WTC11 (cell line): ENCODE results near the gene CACNB4. TPM values are rescaled to one million over a fixed set of nuclear protein-coding genes. Genes with fewer than 3 reads are reported as not detected.

Experiments used
- ATAC-seq: fragments of 200-7000 bp; cut with Tn5 transposase; 2 replicates; pipeline ENCODE4 v1.10.0; 2021; ENCODE audit warnings: mild to moderate bottlenecking, moderate library complexity
- CTCF ChIA-PET: fragments of 300-600 bp; sonication (Branson Sonifier 250); formaldehyde crosslinking; loops from one replicate; lab custom pipeline; 2021; ENCODE audit warnings: antibody characterized with exemption; lab: Charles Lee
- POLR2A ChIA-PET: fragments of 350-600 bp; sonication (Branson Sonifier 250); formaldehyde crosslinking; loops from one replicate; lab custom pipeline; 2021; ENCODE audit warnings: antibody characterized with exemption; lab: Charles Lee
- DNase-seq: peaks from one replicate; pipeline ENCODE4 v3.0.0; 2021; ENCODE audit warnings: low spot score
- H3K27ac Mint-ChIP-seq: 2 replicates; pipeline ENCODE4 v1.8.0; 2021; ENCODE audit warnings: mixed read lengths
- H3K27me3 Mint-ChIP-seq: 2 replicates; pipeline ENCODE4 v1.8.0; 2021; ENCODE audit warnings: low read depth, mild to moderate bottlenecking, moderate library complexity, mixed read lengths
- H3K36me3 Mint-ChIP-seq: 2 replicates; pipeline ENCODE4 v1.8.0; 2021; ENCODE audit warnings: mixed read lengths
- H3K4me1 Mint-ChIP-seq: 2 replicates; pipeline ENCODE4 v1.8.0; 2022; ENCODE audit warnings: mixed read lengths
- H3K4me3 Mint-ChIP-seq: 2 replicates; pipeline ENCODE4 v1.8.0; 2021; ENCODE audit warnings: mild to moderate bottlenecking, moderate library complexity, mixed read lengths
- H3K9me3 Mint-ChIP-seq: 2 replicates; pipeline ENCODE4 v1.8.0; 2021; ENCODE audit warnings: mixed read lengths
- ATF2 ChIP-seq: sonication (generic); formaldehyde crosslinking; IDR thresholded peaks from 2 replicates; pipeline ENCODE4 v1.8.1; 2022; ENCODE audit warnings: low read depth, missing genetic modification reagents, borderline replicate concordance
- CREM ChIP-seq: sonication (generic); formaldehyde crosslinking; IDR thresholded peaks from 2 replicates; pipeline ENCODE4 v1.8.1; 2022; ENCODE audit warnings: mild to moderate bottlenecking, missing genetic modification reagents, moderate library complexity
- ELF4 ChIP-seq: sonication (generic); formaldehyde crosslinking; IDR thresholded peaks from 2 replicates; pipeline ENCODE4 v1.8.1; 2022; ENCODE audit warnings: low read depth, mild to moderate bottlenecking, moderate library complexity, missing genetic modification reagents
- EMX1 ChIP-seq: fragments of 250-450 bp; sonication (Bioruptor Pico); IDR thresholded peaks from 2 replicates; pipeline ENCODE4 v1.8.0; 2021; ENCODE audit warnings: mild to moderate bottlenecking
- ERG ChIP-seq: fragments of 250-450 bp; sonication (Bioruptor Pico); IDR thresholded peaks from 2 replicates; pipeline ENCODE4 v1.8.0; 2021; ENCODE audit warnings: mild to moderate bottlenecking
- ESRRA ChIP-seq: sonication (generic); formaldehyde crosslinking; IDR thresholded peaks from 2 replicates; pipeline ENCODE4 v1.8.1; 2022; ENCODE audit warnings: mild to moderate bottlenecking, missing genetic modification reagents, borderline replicate concordance
- FOXP1 ChIP-seq: sonication (generic); formaldehyde crosslinking; IDR thresholded peaks from 2 replicates; pipeline ENCODE4 v1.8.0; 2022; ENCODE audit warnings: missing genetic modification reagents, mild to moderate bottlenecking, moderate library complexity, borderline replicate concordance
- FOXP4 ChIP-seq: sonication (generic); formaldehyde crosslinking; IDR thresholded peaks from 2 replicates; pipeline ENCODE4 v1.8.0; 2022; ENCODE audit warnings: mild to moderate bottlenecking, missing genetic modification reagents
- GRHL2 ChIP-seq: fragments of 250-450 bp; sonication (Bioruptor Pico); IDR thresholded peaks from 2 replicates; pipeline ENCODE4 v1.8.0; 2022; ENCODE audit warnings: mild to moderate bottlenecking, moderate library complexity; ENCODE audit not compliant: insufficient replicate concordance, severe bottlenecking
- JAZF1 ChIP-seq: fragments of 250-450 bp; sonication (Bioruptor Pico); IDR thresholded peaks from 2 replicates; pipeline ENCODE4 v1.9.0; 2021; ENCODE audit warnings: moderate library complexity, mild to moderate bottlenecking, inconsistent platforms
- MAX ChIP-seq: sonication (generic); formaldehyde crosslinking; IDR thresholded peaks from 2 replicates; pipeline ENCODE4 v1.8.0; 2022; ENCODE audit warnings: mild to moderate bottlenecking, missing genetic modification reagents
- MYBL2 ChIP-seq: sonication (generic); formaldehyde crosslinking; IDR thresholded peaks from 2 replicates; pipeline ENCODE4 v1.8.1; 2023; ENCODE audit warnings: mild to moderate bottlenecking, moderate library complexity, missing genetic modification reagents
- NR3C1 ChIP-seq: sonication (generic); formaldehyde crosslinking; conservative IDR thresholded peaks from 2 replicates; pipeline ENCODE4 v1.8.1; 2023; ENCODE audit warnings: low read depth, mild to moderate bottlenecking, missing genetic modification reagents
- PRRX2 ChIP-seq: fragments of 250-450 bp; sonication (Bioruptor Pico); IDR thresholded peaks from 2 replicates; pipeline ENCODE4 v1.8.0; 2021; ENCODE audit warnings: mild to moderate bottlenecking
- TCF7 ChIP-seq: sonication (generic); formaldehyde crosslinking; IDR thresholded peaks from 2 replicates; pipeline ENCODE4 v1.8.0; 2022; ENCODE audit warnings: mild to moderate bottlenecking, low read depth, missing genetic modification reagents, moderate library complexity
- ZNF138 ChIP-seq: sonication (generic); formaldehyde crosslinking; conservative IDR thresholded peaks from 2 replicates; pipeline ENCODE4 v1.8.1; 2022; ENCODE audit warnings: mild to moderate bottlenecking, moderate library complexity, missing genetic modification reagents
- ZNF281 ChIP-seq: sonication (generic); formaldehyde crosslinking; IDR thresholded peaks from 2 replicates; pipeline ENCODE4 v1.8.0; 2023; ENCODE audit warnings: mild to moderate bottlenecking, missing genetic modification reagents
- ZNF396 ChIP-seq: fragments of 250-450 bp; sonication (Bioruptor Pico); IDR thresholded peaks from 2 replicates; pipeline ENCODE4 v1.8.0; 2021; ENCODE audit warnings: mild to moderate bottlenecking, moderate library complexity, borderline replicate concordance
- total RNA-seq: library from RNA; stranded (reverse); gene quantifications from 3 replicates; pipeline ENCODE4 v1.2.3, GENCODE V29; 2021

The CACNB4 gene
- total RNA-seq, 1 experiment from 2014 or later = 4.7 TPM

GRCh38 chr2:151987484-151987883 is 111.4 kb downstream of the CACNB4 start:
- H3K9me3 Mint-ChIP-seq = peaks cover 4% of the 10 kb centered on the region; the same call in 1 of the 2 replicates
- TF ChIP-seq ZNF396 (CRISPR knock-in tag) = no peak
- TF ChIP-seq FOXP1 (CRISPR knock-in tag) = no peak
- no peak for TF ChIP-seq MYBL2 (CRISPR knock-in tag)
- no peak for TF ChIP-seq FOXP4 (CRISPR knock-in tag)
- no peak for TF ChIP-seq CREM (CRISPR knock-in tag)
- TF ChIP-seq TCF7 (CRISPR knock-in tag) = no peak
- TF ChIP-seq ERG (CRISPR knock-in tag) = no peak
- no peak for TF ChIP-seq NR3C1
- TF ChIP-seq GRHL2 (CRISPR knock-in tag) = no peak
- no peak for TF ChIP-seq MAX (CRISPR knock-in tag)
- TF ChIP-seq ZNF281 (CRISPR knock-in tag) = no peak
- no peak for TF ChIP-seq EMX1 (CRISPR knock-in tag)
- TF ChIP-seq ESRRA (CRISPR knock-in tag) = no peak
- TF ChIP-seq JAZF1 = no peak
- no peak for TF ChIP-seq ZNF138 (CRISPR knock-in tag)
- no peak for TF ChIP-seq PRRX2 (CRISPR knock-in tag)
- no peak for TF ChIP-seq ATF2 (CRISPR knock-in tag)
- TF ChIP-seq ELF4 (CRISPR knock-in tag) = no peak

More at GRCh38 chr2:151987484-151987883, 111.4 kb downstream of the CACNB4 start:
- no peaks in the 10 kb centered on the region for H3K36me3 Mint-ChIP-seq
- ATAC-seq = no peak
- no peak overlapping the region for H3K4me3 Mint-ChIP-seq
- no peak for DNase-seq
- peaks cover 13% of the 10 kb centered on the region for H3K4me1 Mint-ChIP-seq
- ChIA-PET CTCF (interaction anchor here (1.5 kb wide), 1 partner anchor 11 kb away, joined by 4 read pairs; no protein-coding TSS in a partner anchor), POLR2A (no interaction called here)
- H3K27me3 Mint-ChIP-seq = no peaks in the 10 kb centered on the region
- H3K27ac Mint-ChIP-seq = no peak overlapping the region
